OCI-LY7 (cell line): ENCODE results near the gene IGFLR1. TPM values are rescaled to one million over a fixed set of nuclear protein-coding genes. Genes with fewer than 3 reads are reported as not detected.

Experiments
- BruUV-seq: library from RNA; stranded (reverse); fragments of 400-500 nt; replicated peaks from 2 replicates; lab custom pipeline; 2021; lab: Mats Ljungman, UMichigan
- CTCF ChIA-PET: fragments of 300-600 bp; sonication (Branson Sonifier 250); formaldehyde crosslinking; loops from one replicate; lab custom pipeline; 2022; ENCODE audit warnings: antibody characterized with exemption; ENCODE audit not compliant: unreplicated experiment; lab: Charles Lee
- POLR2A ChIA-PET: fragments of 300-600 bp; sonication (Branson Sonifier 250); formaldehyde crosslinking; loops from one replicate; lab custom pipeline; 2022; ENCODE audit warnings: antibody characterized with exemption; lab: Charles Lee
- DNase-seq: peaks from one replicate; pipeline ENCODE4 v3.0.0-alpha.2; 2015; ENCODE audit warnings: low spot score
- H2AFZ ChIP-seq: fragments of 200-600 bp; sonication (generic), shearing (Covaris generic); 2 replicates; pipeline ENCODE4 v1.6.1; 2014; ENCODE audit warnings: mild to moderate bottlenecking, antibody characterized with exemption, low read length, moderate library complexity
- H3K27ac ChIP-seq: fragments of 200-600 bp; sonication (generic); 2 replicates; pipeline ENCODE4 v1.5.1; 2014; ENCODE audit warnings: mixed run types, low read depth, mild to moderate bottlenecking, moderate library complexity, low read length, inconsistent platforms; ENCODE audit not compliant: poor library complexity, severe bottlenecking
- H3K36me3 ChIP-seq: fragments of 200-600 bp; sonication (generic); 2 replicates; pipeline ENCODE4 v1.6.1; 2014; ENCODE audit warnings: mild to moderate bottlenecking, antibody characterized with exemption, low read length, moderate library complexity, mixed read lengths; ENCODE audit not compliant: insufficient read depth
- H3K4me1 ChIP-seq: fragments of 200-600 bp; sonication (generic); 2 replicates; pipeline ENCODE4 v1.5.1; 2014; ENCODE audit warnings: mild to moderate bottlenecking, low read length; ENCODE audit not compliant: insufficient read depth, poor library complexity, severe bottlenecking
- H3K4me2 ChIP-seq: fragments of 200-600 bp; sonication (generic); 2 replicates; pipeline ENCODE4 v1.6.1; 2014; ENCODE audit warnings: mild to moderate bottlenecking, low read length
- H3K4me3 ChIP-seq: fragments of 200-600 bp; sonication (generic); 2 replicates; pipeline ENCODE4 v1.5.1; 2014; ENCODE audit warnings: mild to moderate bottlenecking, low read depth, low read length; ENCODE audit not compliant: poor library complexity, severe bottlenecking
- H3K79me2 ChIP-seq: fragments of 200-600 bp; sonication (generic); 2 replicates; pipeline ENCODE4 v1.6.1; 2016; ENCODE audit warnings: low read depth, mild to moderate bottlenecking, low read length, moderate library complexity, mixed read lengths; ENCODE audit not compliant: insufficient read depth
- H3K9me2 ChIP-seq: fragments of 200-600 bp; sonication (generic); 2 replicates; pipeline ENCODE4 v1.6.1; 2016; ENCODE audit warnings: mild to moderate bottlenecking, low read length, mixed read lengths; ENCODE audit not compliant: insufficient read depth
- H3K9me3 ChIP-seq: fragments of 200-600 bp; sonication (generic); 2 replicates; pipeline ENCODE4 v1.6.1; 2014; ENCODE audit warnings: mild to moderate bottlenecking, mixed run types, low read length, mixed read lengths
- H4K20me1 ChIP-seq: fragments of 200-600 bp; sonication (generic); 2 replicates; pipeline ENCODE4 v1.6.1; 2014; ENCODE audit warnings: mild to moderate bottlenecking, antibody characterized with exemption, low read length, moderate library complexity, mixed read lengths; ENCODE audit not compliant: insufficient read depth
- CTCF ChIP-seq: fragments of 200-600 bp; sonication (generic); conservative IDR thresholded peaks from 2 replicates; pipeline ENCODE4 v1.5.1; 2014; ENCODE audit warnings: mild to moderate bottlenecking, antibody characterized with exemption, low read length, moderate library complexity, mixed read lengths
- EZH2phosphoT487 ChIP-seq: fragments of 200-600 bp; sonication (generic); IDR thresholded peaks from 2 replicates; pipeline ENCODE4 v1.6.1; 2018; ENCODE audit warnings: low read depth, borderline replicate concordance, mild to moderate bottlenecking, mixed run types, antibody characterized with exemption, low read length, moderate library complexity, mixed read lengths
- intact Hi-C: fragments of 100-400 bp; cut with micrococcal nuclease; formaldehyde crosslinking; loops from one replicate; pipeline ENCODE4 v1.10.0; 2022; ENCODE audit not compliant: unreplicated experiment
- total RNA-seq, 2 experiments: library from RNA; depleted of rRNA in 1 of 2; stranded (reverse); fragments of >200 nt in 1 of 2; shearing (Covaris generic) in 1 of 2; gene quantifications; 2 replicates each; pipeline ENCODE4 v1.2.3, GENCODE V29; 2014 to 2022

IGFLR1 gene
- total RNA-seq, 2 experiments from 2014 or later = 8.5 to 18.3 TPM

DNA sequence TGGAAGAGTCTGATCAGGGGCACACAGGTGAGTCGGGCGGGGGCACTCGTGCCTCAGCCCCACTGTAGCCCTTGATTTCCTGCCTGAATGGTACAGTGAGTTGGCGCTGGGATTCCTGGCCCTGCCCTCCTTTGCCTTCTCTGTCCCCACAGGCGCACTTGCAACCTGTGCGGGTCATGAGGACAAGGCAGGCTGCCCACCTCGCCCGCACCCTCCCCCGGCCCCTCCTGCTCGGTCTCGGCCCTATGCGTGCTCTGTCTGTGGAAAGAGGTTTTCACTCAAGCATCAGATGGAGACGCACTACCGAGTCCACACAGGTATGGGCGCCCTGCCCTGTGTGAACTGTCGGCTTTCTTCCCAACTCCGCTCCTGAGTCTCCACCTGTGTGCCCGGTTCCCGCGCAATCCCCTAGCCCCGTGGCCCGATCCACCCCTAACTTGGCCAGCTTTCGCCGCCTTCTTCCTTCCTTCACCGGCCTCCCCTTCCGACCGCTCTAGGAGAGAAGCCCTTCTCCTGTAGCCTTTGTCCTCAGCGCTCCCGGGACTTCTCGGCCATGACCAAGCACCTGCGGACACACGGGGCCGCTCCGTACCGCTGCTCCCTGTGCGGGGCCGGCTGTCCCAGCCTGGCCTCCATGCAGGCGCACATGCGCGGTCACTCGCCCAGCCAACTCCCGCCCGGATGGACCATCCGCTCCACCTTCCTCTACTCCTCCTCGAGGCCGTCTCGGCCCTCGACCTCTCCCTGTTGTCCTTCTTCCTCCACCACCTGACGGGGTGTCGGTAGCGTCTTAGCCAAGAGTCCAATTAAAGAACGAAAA, 26.1 kb downstream of the IGFLR1 start:
- peak overlapping the region; percentile 27; the same call in 1 of the 2 replicates for H2AFZ ChIP-seq
- intact Hi-C loops = loop anchor here (2.0 to 5.0 kb wide), 2 partner anchors 41 to 169 kb away; partner anchors contain the start of genes HSPB6 and PROSER3
- H4K20me1 ChIP-seq = peaks cover 6% of the 10 kb centered on the region
- BruUV-seq = no TSS peak
- TF ChIP-seq CTCF = no peak
- TF ChIP-seq EZH2phosphoT487 = no peak
- ChIA-PET POLR2A (no interaction called here), CTCF (no interaction called here)
- H3K27ac ChIP-seq = peak overlapping the region; percentile 58
- no peaks in the 10 kb centered on the region for H3K9me2 ChIP-seq
- H3K4me2 ChIP-seq = peak overlapping the region; percentile 75
- peaks cover 16% of the 10 kb centered on the region for H3K36me3 ChIP-seq
- H3K9me3 ChIP-seq = no peaks in the 10 kb centered on the region
- peaks cover 18% of the 10 kb centered on the region for H3K79me2 ChIP-seq
- no peak for DNase-seq
- peaks cover 58% of the 10 kb centered on the region for H3K4me1 ChIP-seq
- peak overlapping the region; percentile 77 for H3K4me3 ChIP-seq

DNA sequence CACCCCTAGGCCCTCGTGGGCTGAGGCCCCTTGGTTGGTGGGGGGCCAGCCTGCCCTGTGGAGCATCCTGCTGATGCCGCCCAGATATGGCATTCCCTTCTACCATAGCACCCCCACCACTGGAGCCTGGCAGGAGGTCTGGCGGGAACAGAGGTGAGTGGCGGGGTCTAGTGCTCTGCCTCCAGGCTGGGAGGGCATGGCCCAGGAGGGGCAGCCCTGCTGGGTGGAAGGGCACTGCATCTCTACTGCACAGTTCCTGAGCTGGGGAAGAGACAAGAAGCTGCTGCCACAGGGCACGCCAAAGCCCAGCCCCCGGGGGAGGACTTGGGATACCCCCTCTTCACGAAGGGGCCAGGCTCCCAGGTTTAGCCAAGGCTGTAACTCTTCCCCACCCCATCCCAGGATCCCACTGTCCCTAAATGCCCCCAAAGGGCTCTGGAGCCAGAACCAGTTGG, 26.9 kb downstream of the IGFLR1 start:
- peak overlapping the region; percentile 77 for H3K4me3 ChIP-seq
- H3K79me2 ChIP-seq = peaks cover 18% of the 10 kb centered on the region
- peaks cover 6% of the 10 kb centered on the region for H4K20me1 ChIP-seq
- peak overlapping the region; percentile 75 for H3K4me2 ChIP-seq
- TF ChIP-seq EZH2phosphoT487 = no peak
- no peak for TF ChIP-seq CTCF
- ChIA-PET POLR2A (no interaction called here), CTCF (no interaction called here)
- no peak overlapping the region for H2AFZ ChIP-seq
- intact Hi-C loops = loop anchor here (5.0 kb wide), 1 partner anchor 42 kb away; the partner anchor contains the start of genes HSPB6 and PROSER3
- DNase-seq = no peak
- no peak overlapping the region for H3K27ac ChIP-seq
- peaks cover 66% of the 10 kb centered on the region for H3K4me1 ChIP-seq
- H3K9me2 ChIP-seq = no peaks in the 10 kb centered on the region
- BruUV-seq = no TSS peak
- no peaks in the 10 kb centered on the region for H3K9me3 ChIP-seq
- peaks cover 11% of the 10 kb centered on the region; the same call in 1 of the 2 replicates for H3K36me3 ChIP-seq
